Adrenal gland (tissue), 5 donors: ENCODE results near the gene DEFB124.
"Not testable (repeated sequence)": the region's sequence is repeated elsewhere in the genome, so short reads cannot be mapped to it uniquely, and the experiment has no call there.

Experiments used
- POLR2A ChIP-seq, 2 donors: fragments of 450-650 bp; IDR thresholded peaks; one replicate each; pipeline ENCODE4 v1.6.1; 2017; ENCODE audit warnings: antibody characterized with exemption in 2 of 2, mild to moderate bottlenecking in 2 of 2, moderate library complexity in 1 of 2
- TF ChIP-seq, protein P1 (sequence below), 6 experiments: fragments of 450-650 bp in 4 of 6; fragments of 200-600 bp in 2 of 6; sonication (generic) in 1 of 6; IDR thresholded peaks; 1 replicate in 5 of 6; 2 replicates in 1 of 6; pipeline versions ENCODE4 v1.5.1 to v1.8.0; 2016 to 2021; ENCODE audit warnings: antibody characterized with exemption in 6 of 6, mild to moderate bottlenecking in 2 of 6, moderate library complexity in 1 of 6
- donor health status: DM: no; HTN: no; CAD: no.

DNA sequence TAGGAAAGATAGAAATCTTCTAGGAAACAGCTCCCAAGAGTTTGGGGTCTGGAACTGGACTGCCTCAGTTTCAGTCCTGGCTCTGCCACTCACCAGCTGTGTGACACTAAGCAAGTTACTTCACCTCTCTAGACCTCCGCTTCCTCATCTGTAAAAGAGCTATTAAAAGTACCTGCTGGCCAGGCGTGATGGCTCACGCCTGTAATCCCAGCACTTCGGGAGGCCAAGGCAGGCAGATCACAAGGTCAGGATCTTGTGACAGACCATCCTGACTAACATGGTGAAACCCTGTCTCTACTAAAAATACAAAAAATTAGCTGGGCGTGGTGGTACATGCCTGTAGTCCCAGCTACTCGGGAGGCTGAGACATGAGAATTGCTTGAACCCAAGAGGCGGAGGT is 46.3 kb upstream of the DEFB124 start:
- TF ChIP-seq, protein P1, sequence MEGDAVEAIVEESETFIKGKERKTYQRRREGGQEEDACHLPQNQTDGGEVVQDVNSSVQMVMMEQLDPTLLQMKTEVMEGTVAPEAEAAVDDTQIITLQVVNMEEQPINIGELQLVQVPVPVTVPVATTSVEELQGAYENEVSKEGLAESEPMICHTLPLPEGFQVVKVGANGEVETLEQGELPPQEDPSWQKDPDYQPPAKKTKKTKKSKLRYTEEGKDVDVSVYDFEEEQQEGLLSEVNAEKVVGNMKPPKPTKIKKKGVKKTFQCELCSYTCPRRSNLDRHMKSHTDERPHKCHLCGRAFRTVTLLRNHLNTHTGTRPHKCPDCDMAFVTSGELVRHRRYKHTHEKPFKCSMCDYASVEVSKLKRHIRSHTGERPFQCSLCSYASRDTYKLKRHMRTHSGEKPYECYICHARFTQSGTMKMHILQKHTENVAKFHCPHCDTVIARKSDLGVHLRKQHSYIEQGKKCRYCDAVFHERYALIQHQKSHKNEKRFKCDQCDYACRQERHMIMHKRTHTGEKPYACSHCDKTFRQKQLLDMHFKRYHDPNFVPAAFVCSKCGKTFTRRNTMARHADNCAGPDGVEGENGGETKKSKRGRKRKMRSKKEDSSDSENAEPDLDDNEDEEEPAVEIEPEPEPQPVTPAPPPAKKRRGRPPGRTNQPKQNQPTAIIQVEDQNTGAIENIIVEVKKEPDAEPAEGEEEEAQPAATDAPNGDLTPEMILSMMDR (IDR thresholded peaks at IDR 0.05), result not testable (repeated sequence)
- not testable (repeated sequence) for TF ChIP-seq POLR2A (IDR thresholded peaks at IDR 0.05)
